K562 (cell line): ENCODE measurements around the gene TBL2. TPM values are rescaled to one million over a fixed set of nuclear protein-coding genes. Genes with fewer than 3 reads are reported as not detected.
A peak's percentile ranks its signal among the peaks of the same experiment; 100 is the strongest.

Experiments
- CC2D1A ChIP-seq: fragments of 450-650 bp; IDR thresholded peaks from 2 replicates; pipeline ENCODE4 v1.6.1; 2017; ENCODE audit warnings: mild to moderate bottlenecking
- CSDE1 ChIP-seq, 2 experiments: fragments of 450-650 bp; IDR thresholded peaks; 2 replicates each; pipeline ENCODE4 v1.6.1; 2016; ENCODE audit warnings: mild to moderate bottlenecking in 1 of 2
- DACH1 ChIP-seq: fragments of 450-650 bp; IDR thresholded peaks from 2 replicates; pipeline ENCODE4 v1.6.1; 2018; ENCODE audit not compliant: partially characterized antibody
- ESRRB ChIP-seq: fragments of 250-450 bp; sonication (Bioruptor Pico); IDR thresholded peaks from 2 replicates; pipeline ENCODE4 v1.5.0; 2020; ENCODE audit warnings: mild to moderate bottlenecking, moderate library complexity, borderline replicate concordance
- FIP1L1 ChIP-seq: fragments of 200-400 bp; formaldehyde crosslinking; IDR thresholded peaks from 2 replicates; pipeline ENCODE4 v1.6.1; 2018; ENCODE audit warnings: mild to moderate bottlenecking, low read depth, low read length; ENCODE audit not compliant: poor library complexity, severe bottlenecking
- GATAD2B ChIP-seq: fragments of 450-650 bp; IDR thresholded peaks from 2 replicates; pipeline ENCODE4 v1.6.1; 2017; ENCODE audit warnings: mild to moderate bottlenecking, borderline replicate concordance
- JUNB ChIP-seq: fragments of 450-650 bp; formaldehyde crosslinking; conservative IDR thresholded peaks from 2 replicates; pipeline ENCODE4 v1.4.0; 2020; ENCODE audit warnings: mild to moderate bottlenecking
- LEF1 ChIP-seq: fragments of 450-650 bp; IDR thresholded peaks from 2 replicates; pipeline ENCODE4 v1.6.1; 2016; ENCODE audit warnings: mild to moderate bottlenecking
- MYBL2 ChIP-seq, 2 experiments: fragments of 450-650 bp in 1 of 2; sonication (generic) in 1 of 2; formaldehyde crosslinking in 1 of 2; IDR thresholded peaks; 2 replicates each; pipeline versions ENCODE4 v1.6.1 to v1.8.1; 2017 to 2022; ENCODE audit warnings: borderline replicate concordance in 1 of 2, inconsistent platforms in 1 of 2, low read depth in 1 of 2, mild to moderate bottlenecking in 1 of 2, missing genetic modification reagents in 1 of 2, moderate library complexity in 1 of 2
- OTX1 ChIP-seq: fragments of 450-650 bp; formaldehyde crosslinking; IDR thresholded peaks from 2 replicates; pipeline ENCODE4 v1.4.0; 2022; ENCODE audit warnings: mild to moderate bottlenecking
- PHB2 ChIP-seq: fragments of 450-650 bp; IDR thresholded peaks from 2 replicates; pipeline ENCODE4 v1.6.1; 2017; ENCODE audit warnings: low read depth
- RBM25 ChIP-seq: fragments of 200-400 bp; formaldehyde crosslinking; IDR thresholded peaks from 2 replicates; pipeline ENCODE4 v1.6.1; 2018; ENCODE audit warnings: low read length, low read depth, moderate library complexity; ENCODE audit not compliant: severe bottlenecking
- SOX6 ChIP-seq: fragments of 450-650 bp; IDR thresholded peaks from 2 replicates; pipeline ENCODE4 v1.6.1; 2014; ENCODE audit warnings: mild to moderate bottlenecking
- SREBF1 ChIP-seq: fragments of 150-350 bp; IDR thresholded peaks from 2 replicates; pipeline ENCODE4 v1.6.1; 2014; ENCODE audit warnings: antibody characterized with exemption, low read depth, low read length, borderline replicate concordance
- ZKSCAN8 ChIP-seq: fragments of 200-800 bp; sonication (Bioruptor generic); IDR thresholded peaks from 2 replicates; pipeline ENCODE4 v1.6.1; 2016; ENCODE audit warnings: missing genetic modification characterization, missing compliant biosample characterization
- ZNF316 ChIP-seq: fragments of 450-650 bp; IDR thresholded peaks from 2 replicates; pipeline ENCODE4 v1.6.1; 2016
- ZNF507 ChIP-seq: conservative IDR thresholded peaks from 2 replicates; pipeline ENCODE4 v1.6.1; 2017; ENCODE audit warnings: missing genetic modification characterization, missing compliant biosample characterization
- ZNF699 ChIP-seq: fragments of 250-450 bp; sonication (Bioruptor Pico); IDR thresholded peaks from 2 replicates; pipeline ENCODE4 v1.8.0; 2021; ENCODE audit warnings: mild to moderate bottlenecking, moderate library complexity; ENCODE audit not compliant: insufficient replicate concordance
- ZNF764 ChIP-seq: fragments of 250-450 bp; sonication (Bioruptor Pico); IDR thresholded peaks from 2 replicates; pipeline ENCODE4 v1.4.0; 2020; ENCODE audit warnings: low read depth, mild to moderate bottlenecking, moderate library complexity
- polyA plus RNA-seq, 8 experiments: library from polyadenylated mRNA; depleted of rRNA in 4 of 8; stranded (reverse) in 5 of 8; unstranded in 3 of 8; fragments of >200 nt; fragmentation: Nextera tagmentation in 2 of 8; fragmentation: Illumina TruSeq in 1 of 8; extraction: Ambion mirVana in 2 of 8; extraction: Trizol in 1 of 8; gene quantifications; 2 replicates each; pipeline versions ENCODE4 v1.2.1 to v1.2.3, GENCODE V29; 2011 to 2014; ENCODE audit warnings: inconsistent platforms in 1 of 8, missing spikeins in 1 of 8
- total RNA-seq, 7 experiments: library from RNA; depleted of rRNA in 6 of 7; stranded (reverse); fragments of >200 nt in 6 of 7; fragmentation: Illumina TruSeq in 2 of 7; extraction: Trizol in 2 of 7; gene quantifications; 2 replicates each; pipeline versions ENCODE4 v1.2.1 to v1.2.3, GENCODE V29; 2011 to 2021; ENCODE audit warnings: low replicate concordance in 1 of 7
- TF ChIP-seq, protein P1 (sequence below), 2 experiments: IDR thresholded peaks; 2 replicates each; pipeline ENCODE4 v1.6.1; 2012; ENCODE audit warnings: improper control_type of control experiment in 2 of 2, low read depth in 2 of 2, low read length in 2 of 2, borderline replicate concordance in 1 of 2
- TF ChIP-seq, protein P2 (sequence below): fragments of 450-650 bp; formaldehyde crosslinking; IDR thresholded peaks from 2 replicates; pipeline ENCODE4 v1.4.0; 2020; ENCODE audit warnings: mild to moderate bottlenecking, moderate library complexity
- TF ChIP-seq, protein P3 (sequence below): sonication (generic); formaldehyde crosslinking; IDR thresholded peaks from 2 replicates; pipeline ENCODE4 v1.8.0; 2022; ENCODE audit warnings: mild to moderate bottlenecking, missing genetic modification reagents
- TF ChIP-seq, protein P4 (sequence below): fragments of 450-650 bp; IDR thresholded peaks from 2 replicates; pipeline ENCODE4 v1.6.1; 2016; ENCODE audit warnings: low read depth, mild to moderate bottlenecking, moderate library complexity
- TF ChIP-seq, protein P5 (sequence below): fragments of 250-450 bp; sonication (Bioruptor Pico); IDR thresholded peaks from 2 replicates; pipeline ENCODE4 v1.8.0; 2021; ENCODE audit warnings: mild to moderate bottlenecking, moderate library complexity

TBL2 gene
- total and polyA plus RNA-seq, 9 of the 15 experiments (the other 6 are each of a cell fraction or from before 2014, with no cell fraction given), result 2.5 to 123 (median 49.2) TPM

DNA sequence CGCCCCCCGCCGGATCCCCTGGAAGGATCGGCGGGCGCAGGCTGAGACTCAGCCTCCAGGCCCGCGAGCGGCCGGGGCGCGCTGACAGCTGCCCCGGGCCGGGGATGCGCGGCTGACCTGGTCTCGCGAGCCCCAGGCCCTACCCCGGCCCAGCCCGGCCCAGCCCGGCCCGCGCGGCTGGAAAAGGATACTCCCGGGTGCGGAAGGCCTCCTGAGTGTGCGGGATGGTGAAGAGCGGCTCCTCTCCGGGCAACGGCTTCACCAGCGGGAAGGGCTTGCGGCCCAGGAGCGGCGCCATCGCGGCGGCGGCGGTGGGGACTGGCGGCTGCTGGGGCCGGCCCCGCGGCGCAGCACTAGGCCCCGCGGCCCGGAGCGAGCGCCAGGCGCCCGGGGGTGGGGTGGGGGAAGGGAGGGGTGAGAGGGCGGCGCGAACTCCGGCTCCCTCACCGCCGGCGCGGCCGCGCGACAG is 56.7 kb downstream of the TBL2 start (continued):
- TF ChIP-seq, protein P1, sequence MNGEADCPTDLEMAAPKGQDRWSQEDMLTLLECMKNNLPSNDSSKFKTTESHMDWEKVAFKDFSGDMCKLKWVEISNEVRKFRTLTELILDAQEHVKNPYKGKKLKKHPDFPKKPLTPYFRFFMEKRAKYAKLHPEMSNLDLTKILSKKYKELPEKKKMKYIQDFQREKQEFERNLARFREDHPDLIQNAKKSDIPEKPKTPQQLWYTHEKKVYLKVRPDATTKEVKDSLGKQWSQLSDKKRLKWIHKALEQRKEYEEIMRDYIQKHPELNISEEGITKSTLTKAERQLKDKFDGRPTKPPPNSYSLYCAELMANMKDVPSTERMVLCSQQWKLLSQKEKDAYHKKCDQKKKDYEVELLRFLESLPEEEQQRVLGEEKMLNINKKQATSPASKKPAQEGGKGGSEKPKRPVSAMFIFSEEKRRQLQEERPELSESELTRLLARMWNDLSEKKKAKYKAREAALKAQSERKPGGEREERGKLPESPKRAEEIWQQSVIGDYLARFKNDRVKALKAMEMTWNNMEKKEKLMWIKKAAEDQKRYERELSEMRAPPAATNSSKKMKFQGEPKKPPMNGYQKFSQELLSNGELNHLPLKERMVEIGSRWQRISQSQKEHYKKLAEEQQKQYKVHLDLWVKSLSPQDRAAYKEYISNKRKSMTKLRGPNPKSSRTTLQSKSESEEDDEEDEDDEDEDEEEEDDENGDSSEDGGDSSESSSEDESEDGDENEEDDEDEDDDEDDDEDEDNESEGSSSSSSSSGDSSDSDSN (IDR thresholded peaks at IDR 0.05; ENCODE audit: borderline replicate concordance in 1 of 2, low read depth in 2 of 2, low read length in 2 of 2), result peak; percentile 56 to 95; a peak in 2 of 4 replicates
- no peak for TF ChIP-seq CC2D1A
- TF ChIP-seq ZNF699, result no peak
- TF ChIP-seq, protein P2, sequence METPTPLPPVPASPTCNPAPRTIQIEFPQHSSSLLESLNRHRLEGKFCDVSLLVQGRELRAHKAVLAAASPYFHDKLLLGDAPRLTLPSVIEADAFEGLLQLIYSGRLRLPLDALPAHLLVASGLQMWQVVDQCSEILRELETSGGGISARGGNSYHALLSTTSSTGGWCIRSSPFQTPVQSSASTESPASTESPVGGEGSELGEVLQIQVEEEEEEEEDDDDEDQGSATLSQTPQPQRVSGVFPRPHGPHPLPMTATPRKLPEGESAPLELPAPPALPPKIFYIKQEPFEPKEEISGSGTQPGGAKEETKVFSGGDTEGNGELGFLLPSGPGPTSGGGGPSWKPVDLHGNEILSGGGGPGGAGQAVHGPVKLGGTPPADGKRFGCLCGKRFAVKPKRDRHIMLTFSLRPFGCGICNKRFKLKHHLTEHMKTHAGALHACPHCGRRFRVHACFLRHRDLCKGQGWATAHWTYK (CRISPR knock-in tag), result peak; percentile 44; the same call in 1 of the 2 replicates
- TF ChIP-seq ESRRB (CRISPR knock-in tag), result no peak
- no peak for TF ChIP-seq OTX1 (CRISPR knock-in tag)
- no peak for TF ChIP-seq ZNF764 (CRISPR knock-in tag)
- TF ChIP-seq DACH1, result no peak
- TF ChIP-seq PHB2, result no peak
- TF ChIP-seq CSDE1 (IDR thresholded peaks at IDR 0.05), result no peak
- no peak for TF ChIP-seq LEF1
- no peak for TF ChIP-seq SOX6
- no peak for TF ChIP-seq JUNB
- peak; percentile 75; the same call in 1 of the 2 replicates for TF ChIP-seq GATAD2B
- TF ChIP-seq, protein P3, sequence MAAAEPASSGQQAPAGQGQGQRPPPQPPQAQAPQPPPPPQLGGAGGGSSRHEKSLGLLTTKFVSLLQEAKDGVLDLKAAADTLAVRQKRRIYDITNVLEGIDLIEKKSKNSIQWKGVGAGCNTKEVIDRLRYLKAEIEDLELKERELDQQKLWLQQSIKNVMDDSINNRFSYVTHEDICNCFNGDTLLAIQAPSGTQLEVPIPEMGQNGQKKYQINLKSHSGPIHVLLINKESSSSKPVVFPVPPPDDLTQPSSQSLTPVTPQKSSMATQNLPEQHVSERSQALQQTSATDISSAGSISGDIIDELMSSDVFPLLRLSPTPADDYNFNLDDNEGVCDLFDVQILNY (CRISPR knock-in tag), result no peak
- no peak for TF ChIP-seq SREBF1
- TF ChIP-seq ZKSCAN8 (CRISPR knock-in tag), result no peak
- TF ChIP-seq, protein P4, sequence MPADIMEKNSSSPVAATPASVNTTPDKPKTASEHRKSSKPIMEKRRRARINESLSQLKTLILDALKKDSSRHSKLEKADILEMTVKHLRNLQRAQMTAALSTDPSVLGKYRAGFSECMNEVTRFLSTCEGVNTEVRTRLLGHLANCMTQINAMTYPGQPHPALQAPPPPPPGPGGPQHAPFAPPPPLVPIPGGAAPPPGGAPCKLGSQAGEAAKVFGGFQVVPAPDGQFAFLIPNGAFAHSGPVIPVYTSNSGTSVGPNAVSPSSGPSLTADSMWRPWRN, result no peak
- peak; percentile 54 for TF ChIP-seq FIP1L1
- TF ChIP-seq RBM25, result peak; percentile 77
- TF ChIP-seq, protein P5, sequence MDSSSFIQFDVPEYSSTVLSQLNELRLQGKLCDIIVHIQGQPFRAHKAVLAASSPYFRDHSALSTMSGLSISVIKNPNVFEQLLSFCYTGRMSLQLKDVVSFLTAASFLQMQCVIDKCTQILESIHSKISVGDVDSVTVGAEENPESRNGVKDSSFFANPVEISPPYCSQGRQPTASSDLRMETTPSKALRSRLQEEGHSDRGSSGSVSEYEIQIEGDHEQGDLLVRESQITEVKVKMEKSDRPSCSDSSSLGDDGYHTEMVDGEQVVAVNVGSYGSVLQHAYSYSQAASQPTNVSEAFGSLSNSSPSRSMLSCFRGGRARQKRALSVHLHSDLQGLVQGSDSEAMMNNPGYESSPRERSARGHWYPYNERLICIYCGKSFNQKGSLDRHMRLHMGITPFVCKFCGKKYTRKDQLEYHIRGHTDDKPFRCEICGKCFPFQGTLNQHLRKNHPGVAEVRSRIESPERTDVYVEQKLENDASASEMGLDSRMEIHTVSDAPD (CRISPR knock-in tag), result no peak
- TF ChIP-seq MYBL2 (IDR thresholded peaks at IDR 0.05; ENCODE audit: low read depth), result no peak
- TF ChIP-seq MYBL2 (CRISPR knock-in tag; IDR thresholded peaks at IDR 0.05; ENCODE audit: borderline replicate concordance), result no peak
- no peak for TF ChIP-seq ZNF507 (tag)
- no peak for TF ChIP-seq ZNF316
